OCI-M1 (cell line): ENCODE data around the gene FAM177B.

ENCODE experiments used
- DNase-seq: peaks from one replicate; lab custom pipeline; 2025; lab: John Stamatoyannopoulos, UW

FAM177B gene

GRCh38 chr1:222786121-222786520 is 49.1 kb downstream of the FAM177B start:
- DNase-seq: no peak

GRCh38 chr1:222787729-222788128 is 50.7 kb downstream of the FAM177B start:
- no peak for DNase-seq

DNA sequence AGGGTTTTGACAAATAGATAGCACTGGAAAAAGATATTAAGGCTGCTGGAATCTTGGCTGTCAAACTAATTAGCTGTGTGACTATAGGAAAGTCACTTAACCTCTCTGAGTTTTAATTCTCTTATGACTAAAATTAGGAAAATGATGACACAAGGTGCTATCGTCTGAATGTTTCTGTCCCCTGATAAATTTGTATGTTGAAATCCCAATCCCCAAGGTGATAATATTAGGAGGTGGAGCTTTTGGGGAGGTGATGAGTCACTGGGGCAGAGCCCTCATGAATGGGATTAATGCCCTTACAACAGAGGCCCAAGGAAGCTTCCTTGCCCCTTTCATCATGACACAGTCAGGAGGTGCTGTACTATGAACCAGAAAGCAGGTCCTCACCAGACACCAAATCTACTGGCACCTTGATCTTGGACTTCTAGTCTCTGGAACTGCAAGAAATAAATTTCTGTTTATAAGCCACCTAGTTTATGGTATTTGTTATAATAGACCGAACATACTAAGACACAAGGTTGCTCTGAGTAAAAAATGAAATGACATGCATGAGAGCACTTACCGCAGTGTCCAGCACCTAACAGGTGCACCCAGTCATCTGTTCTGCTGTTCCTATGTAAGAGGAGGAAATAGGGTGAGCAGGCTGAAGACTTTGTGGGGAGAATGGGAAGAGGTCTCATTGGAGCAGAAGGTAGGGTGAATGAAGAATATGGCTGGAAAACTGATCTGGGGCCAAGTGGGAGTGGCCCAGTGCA is 51.6 kb downstream of the FAM177B start:
- DNase-seq: no peak

DNA sequence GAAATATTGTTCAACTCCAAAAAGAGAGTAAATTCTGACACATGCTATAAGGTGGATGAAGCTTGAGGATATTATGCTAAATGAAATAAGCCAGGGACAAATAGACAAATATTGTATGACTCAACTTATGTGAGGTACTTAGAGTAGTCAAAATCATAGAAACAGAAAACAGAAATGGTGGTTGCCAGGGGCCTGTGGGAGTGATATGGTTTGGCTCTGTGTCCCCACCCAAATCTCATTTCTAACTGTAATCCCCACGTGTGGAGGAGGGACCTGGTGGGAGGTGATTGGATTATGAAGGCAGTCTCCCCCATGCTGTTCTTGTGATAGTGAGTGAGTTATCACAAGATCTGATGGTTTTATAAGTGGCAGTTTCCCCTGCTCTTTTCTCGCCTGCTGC is 53.1 kb downstream of the FAM177B start:
- DNase-seq: no peak

DNA sequence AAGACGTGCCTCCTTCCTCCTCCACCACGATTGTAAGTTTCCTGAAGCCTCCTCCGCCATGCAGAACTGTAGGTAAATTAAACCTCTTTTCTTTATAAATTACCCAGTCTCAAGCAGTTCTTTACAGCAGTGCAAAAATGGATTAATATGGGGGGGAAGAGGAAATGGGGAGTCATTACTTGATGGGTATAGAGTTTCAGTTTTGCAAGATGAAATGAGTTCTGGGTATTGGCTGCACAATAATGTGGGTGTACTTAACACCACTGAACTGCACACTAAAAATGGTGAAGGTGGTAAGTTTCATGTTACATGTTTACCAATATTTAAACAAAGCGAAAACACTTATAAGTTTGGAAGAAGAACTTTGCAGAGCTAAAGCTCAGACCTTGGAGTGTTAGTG is 53.5 kb downstream of the FAM177B start:
- no peak for DNase-seq

DNA sequence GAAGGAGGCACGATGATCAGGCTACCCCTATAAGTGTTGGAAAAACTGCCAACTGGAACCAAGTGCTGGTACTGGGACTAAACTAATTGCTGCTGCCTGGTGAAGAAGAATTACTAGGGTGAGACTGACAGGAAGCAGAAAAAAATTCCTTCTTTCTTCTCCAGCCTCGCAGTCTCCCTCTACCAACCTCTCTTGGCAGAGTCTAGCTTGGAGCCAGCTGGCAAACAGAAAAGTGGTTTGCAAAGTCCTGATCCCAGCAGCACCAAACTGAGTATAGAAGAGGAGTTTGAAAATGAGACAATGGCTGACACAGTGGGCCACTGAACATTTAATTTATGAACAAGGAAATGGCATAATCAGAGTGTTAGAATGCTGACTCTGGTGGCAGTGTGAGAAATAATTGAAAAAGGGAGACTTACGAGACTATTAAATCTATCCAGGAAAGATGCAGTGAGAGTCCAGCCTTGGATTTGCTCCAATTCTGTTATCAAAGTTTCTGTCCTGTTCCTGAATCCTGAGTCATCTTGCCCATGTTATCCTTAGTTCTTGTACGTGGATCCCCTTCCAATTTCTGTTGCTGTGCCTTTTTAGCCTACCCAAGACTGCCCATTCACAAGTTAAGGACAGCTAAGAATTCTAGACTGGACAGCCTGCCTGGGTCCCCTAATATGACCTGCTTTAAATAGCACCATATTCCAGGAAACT is 54.2 kb downstream of the FAM177B start:
- DNase-seq: no peak

- DNase-seq: peak; percentile 48
These were observed 55.7 kb downstream of the FAM177B start for GRCh38 chr1:222792744-222793143.

GRCh38 chr1:222794656-222795474 is 57.9 kb downstream of the FAM177B start:
- DNase-seq: no peak

DNA sequence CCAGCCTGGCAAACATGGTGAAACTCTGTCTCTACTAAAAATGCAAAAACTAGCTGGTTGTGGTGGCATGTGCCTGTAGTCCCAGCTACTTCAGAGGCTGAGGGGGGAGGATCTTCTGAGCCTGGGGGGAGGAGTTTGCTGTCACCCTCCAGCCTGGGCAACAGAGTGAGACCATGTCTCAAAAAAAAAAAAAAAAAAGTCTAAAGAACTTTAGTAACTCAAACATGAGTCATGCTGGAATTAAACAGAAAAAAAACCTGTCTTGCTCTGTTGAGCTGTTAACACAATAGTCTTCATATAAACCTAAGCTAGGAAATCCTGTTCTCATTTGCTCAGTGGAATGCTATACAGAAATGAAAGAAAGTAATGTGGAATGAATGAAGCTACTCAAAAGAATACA is 61.1 kb downstream of the FAM177B start:
- no peak for DNase-seq

DNA sequence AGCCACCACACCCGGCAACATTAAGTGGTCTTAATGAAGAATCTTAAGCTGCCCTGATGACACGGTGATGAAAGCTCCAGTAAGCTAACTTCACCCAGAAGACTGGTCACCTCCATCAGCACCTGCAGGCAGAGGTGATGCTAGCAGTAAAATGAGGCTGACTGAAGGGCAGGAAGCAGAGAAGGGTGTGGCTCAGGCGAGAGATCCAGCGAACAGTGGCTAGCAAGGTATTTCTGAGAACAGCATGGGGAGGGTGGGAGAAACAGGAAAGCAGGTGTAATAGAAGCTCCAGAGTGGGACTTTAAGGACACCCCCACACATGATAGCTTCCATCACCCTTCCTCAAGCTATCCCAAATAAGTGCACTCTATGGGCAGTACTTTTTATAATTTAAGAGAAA is 62.0 kb downstream of the FAM177B start:
- no peak for DNase-seq
